Adrenal gland (tissue), 5 donors: ENCODE data around the gene KCNQ4.

Experiments used
- CTCF ChIP-seq, 6 experiments: fragments of 450-650 bp in 4 of 6; fragments of 200-600 bp in 2 of 6; sonication (generic) in 1 of 6; IDR thresholded peaks; 1 replicate in 5 of 6; 2 replicates in 1 of 6; pipeline versions ENCODE4 v1.5.1 to v1.8.0; 2016 to 2021; ENCODE audit warnings: antibody characterized with exemption in 6 of 6, mild to moderate bottlenecking in 2 of 6, moderate library complexity in 1 of 6
- POLR2A ChIP-seq, 2 donors: fragments of 450-650 bp; IDR thresholded peaks; one replicate each; pipeline ENCODE4 v1.6.1; 2017; ENCODE audit warnings: antibody characterized with exemption in 2 of 2, mild to moderate bottlenecking in 2 of 2, moderate library complexity in 1 of 2
- donor health status: DM: no; HTN: no; CAD: no.

GRCh38 chr1:40840526-40841323 is 57.1 kb downstream of the KCNQ4 start:
- no peak for TF ChIP-seq CTCF (IDR thresholded peaks at IDR 0.05)
- no peak for TF ChIP-seq POLR2A (IDR thresholded peaks at IDR 0.05)
